SKM-1 treated with dmso at 0.1 percent for 144 hours (cell line): ENCODE data around the gene HERC2.
"Not testable (repeated sequence)": the region's sequence is repeated elsewhere in the genome, so short reads cannot be mapped to it uniquely, and the experiment has no call there.

Source experiments
- DNase-seq: peaks from one replicate; lab custom pipeline; 2025; ENCODE audit not compliant: unreplicated experiment; lab: John Stamatoyannopoulos, UW

HERC2 gene

DNA sequence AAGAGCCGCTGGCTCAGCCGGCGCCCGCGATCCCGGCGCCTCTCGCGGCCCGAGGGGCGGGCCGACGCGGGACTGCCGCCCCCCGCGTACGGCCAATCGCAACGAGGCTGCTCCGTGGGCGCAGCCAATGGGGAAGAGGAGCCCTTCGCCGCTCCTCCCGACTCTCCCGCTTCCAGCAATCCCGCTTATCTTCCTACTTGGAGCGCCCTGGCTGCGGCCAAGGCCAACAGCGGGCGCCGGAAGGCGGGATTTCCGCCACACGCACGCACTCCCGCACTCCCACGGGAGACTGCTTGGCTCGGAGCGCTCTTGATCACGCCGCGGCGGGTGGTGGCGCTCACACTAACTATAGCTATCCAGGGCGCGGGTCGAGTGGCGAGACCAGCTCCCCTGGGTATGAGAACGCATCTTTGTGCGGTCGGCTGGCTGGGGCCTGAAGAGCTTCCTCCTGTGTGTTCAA is at the start of gene HERC2:
TSS of gene HERC2 (minus strand) at position 51 of the 460 bp plus-strand sequence. CDS start 746 bp downstream, outside the sequence.
- DNase-seq = not testable (repeated sequence)

- DNase-seq = not testable (repeated sequence)
Observed at GRCh38 chr15:28365502-28365901, 43.5 kb upstream of the HERC2 start.

DNA sequence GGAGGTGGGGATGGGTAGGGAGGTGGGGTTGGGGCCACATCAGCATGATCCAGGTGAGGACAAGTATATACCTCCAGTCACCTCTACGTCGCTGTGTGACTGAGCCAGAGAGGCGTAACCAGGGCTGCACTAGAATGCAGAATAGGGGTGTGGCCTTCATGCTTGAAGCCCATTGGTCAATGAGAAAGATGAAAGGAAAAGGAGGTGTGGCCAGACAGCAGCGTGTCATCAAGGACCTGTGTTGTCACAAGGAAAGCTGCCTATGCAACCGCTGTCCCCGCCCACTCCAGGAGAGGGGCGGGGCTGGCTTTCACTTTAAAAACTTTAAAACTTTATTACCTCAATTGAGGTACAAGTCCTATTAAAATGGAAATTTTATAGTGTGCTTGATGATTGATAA is 36.0 kb upstream of the HERC2 start, which contains the start of gene GOLGA6L24:
TSS of gene GOLGA6L24 (minus strand) at position 101 of the 400 bp plus-strand sequence. CDS start at position 40, 61 bp downstream.
- DNase-seq = not testable (repeated sequence)

GRCh38 chr15:28321358-28322078 is 461 bp downstream of the HERC2 start:
- DNase-seq = not testable (repeated sequence)

DNA sequence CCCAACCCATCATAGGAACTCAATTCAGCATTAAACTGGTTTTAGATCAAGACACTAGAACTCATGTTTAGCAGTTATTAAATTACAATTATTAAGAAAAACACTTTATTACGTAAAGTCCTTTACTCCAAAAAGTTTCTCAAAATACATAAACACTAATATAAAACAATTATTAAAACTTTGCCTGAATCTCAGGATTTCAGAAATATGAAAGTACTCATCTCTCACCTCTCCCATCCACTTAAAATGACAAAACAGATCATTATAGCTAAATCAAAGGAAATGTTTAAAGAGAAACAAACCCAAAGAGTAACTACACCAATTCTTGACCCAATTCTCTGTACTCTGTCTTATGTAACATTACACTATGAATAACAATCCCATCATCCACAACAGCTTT is 2.3 kb downstream of the HERC2 start:
- not testable (repeated sequence) for DNase-seq

- not testable (repeated sequence) for DNase-seq
Observed at GRCh38 chr15:28318828-28319227, 3.2 kb downstream of the HERC2 start.

DNA sequence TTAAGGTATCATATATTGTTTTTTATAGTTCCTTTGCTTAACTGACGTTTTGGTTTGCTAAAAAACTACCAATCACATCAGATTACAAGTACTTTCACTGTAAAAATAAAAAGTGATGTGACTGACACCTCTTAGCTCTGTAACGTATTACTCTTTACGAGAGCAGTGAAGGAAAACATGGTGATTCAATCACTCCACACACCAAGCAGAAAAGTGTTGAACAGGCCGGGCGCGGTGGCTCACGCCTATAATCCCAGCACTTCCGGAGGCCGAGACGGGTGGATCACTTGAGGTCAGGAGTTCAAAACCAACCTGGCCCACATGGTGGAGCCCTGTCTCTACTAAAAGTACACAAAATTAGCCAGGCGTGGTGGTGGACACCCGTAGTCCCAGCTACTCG is 3.9 kb downstream of the HERC2 start:
- DNase-seq = not testable (repeated sequence)

- not testable (repeated sequence) for DNase-seq
Observed at GRCh38 chr15:28316958-28317357, 5.0 kb downstream of the HERC2 start.

DNA sequence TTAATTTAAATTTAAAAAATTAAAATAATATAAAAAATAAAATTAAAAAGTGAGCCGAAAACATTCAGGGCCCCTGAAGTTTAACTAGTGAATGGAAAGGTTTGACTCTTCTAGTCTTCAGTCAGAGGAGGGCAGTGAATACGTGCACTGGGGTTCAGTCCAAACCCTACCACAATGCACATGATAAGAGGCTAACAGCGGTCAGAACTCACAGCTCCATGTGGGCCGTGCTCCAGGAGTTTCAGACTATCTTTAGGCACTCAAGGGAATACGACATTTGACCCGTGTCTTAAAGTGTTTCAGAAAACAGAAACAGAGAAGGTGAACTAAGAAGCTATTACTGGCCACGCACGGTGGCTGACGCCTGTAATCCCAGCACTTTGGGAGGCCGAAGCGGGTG is 11.5 kb downstream of the HERC2 start:
- not testable (repeated sequence) for DNase-seq

- not testable (repeated sequence) for DNase-seq
Observed at GRCh38 chr15:28308718-28309117, 13.3 kb downstream of the HERC2 start.

- DNase-seq = not testable (repeated sequence)
Observed at GRCh38 chr15:28305700-28306099, 16.3 kb downstream of the HERC2 start.

DNA sequence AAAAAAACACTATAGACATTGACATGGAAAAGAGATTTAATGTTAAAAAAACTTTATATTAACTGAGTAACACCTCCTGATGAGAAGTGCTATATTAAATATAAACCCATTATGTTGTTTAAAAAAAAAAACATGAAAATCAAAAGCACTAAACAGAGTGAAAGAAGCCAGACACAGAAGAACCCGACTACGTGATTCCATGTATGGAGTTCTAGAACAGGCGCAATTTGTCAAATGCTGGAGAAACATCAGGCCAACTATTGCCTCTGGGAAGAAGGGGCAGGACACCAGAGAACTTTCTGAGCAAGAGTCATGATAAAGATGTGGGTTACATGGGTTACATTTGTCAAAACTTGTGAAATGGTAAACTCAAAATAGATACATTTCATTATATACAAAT is 24.5 kb downstream of the HERC2 start:
- not testable (repeated sequence) for DNase-seq

DNA sequence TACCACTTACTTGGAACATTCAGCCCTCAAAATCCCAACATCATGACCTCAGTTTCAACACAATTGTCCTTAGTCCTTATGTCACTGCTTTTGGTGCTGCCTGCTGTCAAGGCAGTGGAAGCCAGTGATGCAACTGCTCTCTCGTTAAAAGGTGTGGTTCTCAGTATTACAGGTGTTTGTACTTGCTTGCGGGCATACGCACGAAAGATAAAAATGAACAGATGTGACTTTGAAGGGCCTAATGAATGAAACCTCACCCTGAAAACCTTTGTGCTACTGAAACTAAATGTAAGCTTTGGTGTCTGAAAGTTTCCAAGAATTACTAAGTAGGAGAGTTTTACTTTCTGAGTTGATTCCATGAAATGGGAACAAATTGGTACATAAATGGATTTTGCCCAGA is 25.2 kb downstream of the HERC2 start:
- DNase-seq = not testable (repeated sequence)

DNA sequence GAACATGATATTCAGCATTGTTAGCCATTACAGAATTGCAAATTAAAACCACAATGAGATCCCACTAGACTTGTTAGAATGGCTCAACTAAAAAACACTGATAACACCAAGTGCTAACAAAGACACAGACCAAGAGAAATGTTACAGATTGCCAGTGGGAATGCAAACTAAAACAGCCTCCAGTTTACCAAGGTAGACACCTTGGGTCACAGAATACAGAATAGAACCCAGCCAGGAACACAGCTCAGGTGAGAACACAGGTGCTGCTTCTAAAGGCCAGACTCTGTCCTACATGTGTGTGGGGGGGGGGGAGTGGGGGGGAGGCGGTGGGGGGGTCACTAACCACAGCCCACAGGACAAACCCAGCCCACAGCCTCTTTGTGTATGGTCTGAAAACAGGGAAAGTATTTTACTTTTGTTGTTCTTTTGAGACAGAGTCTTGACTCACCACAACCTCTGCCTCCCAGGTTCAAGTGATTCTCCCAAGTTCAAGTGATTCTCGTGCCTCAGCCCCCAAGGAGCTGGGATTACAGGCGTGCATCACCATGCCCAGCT is 26.9 kb downstream of the HERC2 start:
- DNase-seq = not testable (repeated sequence)

- not testable (repeated sequence) for DNase-seq
Observed at GRCh38 chr15:28294560-28294959, 27.4 kb downstream of the HERC2 start.

- DNase-seq = no peak
Observed at GRCh38 chr15:28289694-28290463, 32.1 kb downstream of the HERC2 start.

GRCh38 chr15:28288830-28289693 is 32.9 kb downstream of the HERC2 start:
- DNase-seq = not testable (repeated sequence)

DNA sequence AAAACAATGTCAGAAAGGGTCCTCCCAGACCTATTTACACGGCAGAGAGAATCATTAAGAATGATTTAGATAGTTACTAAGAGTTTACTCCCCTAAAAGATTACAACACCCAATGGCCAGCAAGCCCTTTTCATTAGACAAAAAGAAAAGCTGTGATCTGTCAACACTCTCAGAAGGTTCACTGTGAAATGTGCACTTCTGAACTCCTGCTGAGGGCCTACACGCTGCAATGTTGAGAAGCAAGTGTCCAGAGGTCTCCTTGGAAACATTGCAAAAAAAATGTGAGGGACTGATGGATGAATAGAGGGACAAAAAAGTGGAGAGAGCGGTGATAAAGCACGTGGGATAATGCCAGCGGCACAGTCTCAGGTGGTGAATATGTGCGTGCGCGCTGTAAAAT is 35.3 kb downstream of the HERC2 start:
- not testable (repeated sequence) for DNase-seq

GRCh38 chr15:28286031-28286430 is 35.9 kb downstream of the HERC2 start:
- DNase-seq = no peak

GRCh38 chr15:28281876-28282275 is 40.1 kb downstream of the HERC2 start:
- no peak for DNase-seq

DNA sequence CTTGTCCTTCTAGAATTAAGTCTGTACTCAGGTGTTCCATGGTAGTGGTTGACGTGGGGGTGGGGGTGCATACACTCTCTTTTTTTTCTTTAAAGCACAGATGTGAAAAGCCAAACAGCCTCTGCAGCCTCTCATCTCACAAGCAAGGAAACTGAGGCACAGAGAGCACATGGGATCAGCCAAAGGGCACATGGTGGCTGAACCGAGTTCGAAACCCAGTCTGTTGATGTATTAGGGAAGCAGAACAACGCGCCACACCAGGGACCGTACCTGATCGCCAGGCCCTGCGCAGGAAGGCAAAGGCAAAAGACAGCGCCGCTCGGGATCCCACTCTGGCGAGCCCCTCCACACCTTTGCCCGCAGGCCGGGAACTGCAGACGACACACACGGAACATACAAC is 47.3 kb downstream of the HERC2 start:
- no peak for DNase-seq
